Measurements from ENCODE around the gene CIAO2B. TPM values are rescaled to one million over a fixed set of nuclear protein-coding genes. Genes with fewer than 3 reads are reported as not detected.
"Not testable (repeated sequence)": the region's sequence is repeated elsewhere in the genome, so short reads cannot be mapped to it uniquely, and the experiment has no call there.

Gene CIAO2B
- total and polyA plus RNA-seq, 3 donors from 2014 or later, result 113 to 179 (median 145) TPM

- no peak for TF ChIP-seq POLR2A (IDR thresholded peaks at IDR 0.05)
- no peak for TF ChIP-seq CTCF (IDR thresholded peaks at IDR 0.05)
- WGBS, 2 donors, result 14 to 30% methylated on average over 24 to 36 of the region's 44 CpGs
- intact Hi-C loops (cut with DNase I; ENCODE audit: low total_unique reads), result no loop called here
- Histone ChIP-seq H3K4me3 (peak within 1 kb of the TSS; percentile 72 to 99), H3K27me3 (no peaks in the 10 kb centered on the region), H3K36me3 (ENCODE audit: low read depth, missing control alignments) (no peaks in the 10 kb centered on the region), H3K4me1 (peaks cover 27% of the 10 kb centered on the region), H3K27ac (peak within 1 kb of the TSS; percentile 82 to 89), H3K9me3 (no peaks in the 10 kb centered on the region)
- peak; percentile 50 for DNase-seq
Observed at GRCh38 chr16:66935314-66936011, 1.3 kb upstream of the CIAO2B start, which contains the start of gene CES2. CES2 (plus strand) TSS chr16:66935516; CDS start chr16:66935636, 120 bp downstream.

- DNase-seq; intact Hi-C loops (cut with DNase I; ENCODE audit: low total_unique reads); H3K36me3 ChIP-seq (ENCODE audit: low read depth, missing control alignments); H3K9me3 ChIP-seq; H3K27me3 ChIP-seq: not testable (repeated sequence)
- Histone ChIP-seq H3K4me3 (peak overlapping the region; percentile 72 to 99), H3K4me1 (peaks cover 27% of the 10 kb centered on the region), H3K27ac (peak overlapping the region; percentile 82 to 89)
- 0 to 1% methylated on average over 18 to 24 of the region's 24 CpGs for WGBS, 2 donors
Observed at GRCh38 chr16:66934839-66935313, 674 bp upstream of the CIAO2B start.

GRCh38 chr16:66933776-66934137 is 445 bp downstream of the CIAO2B start:
- WGBS, 2 donors, result 1% methylated on average over 12 of the region's 12 CpGs

GRCh38 chr16:66932076-66932475 is 2.1 kb downstream of the CIAO2B start:
- Histone ChIP-seq H3K27me3 (no peaks in the 10 kb centered on the region), H3K36me3 (ENCODE audit: low read depth, missing control alignments) (no peaks in the 10 kb centered on the region), H3K9me3 (no peaks in the 10 kb centered on the region), H3K27ac (no peak overlapping the region), H3K4me1 (peaks cover 27% of the 10 kb centered on the region), H3K4me3 (no peak overlapping the region)
- 70 to 88% methylated on average over 4 of the region's 4 CpGs for WGBS, 2 donors
- no peak for TF ChIP-seq POLR2A (IDR thresholded peaks at IDR 0.05)
- TF ChIP-seq CTCF (IDR thresholded peaks at IDR 0.05), result no peak
- intact Hi-C loops (cut with DNase I; ENCODE audit: low total_unique reads), result no loop called here
- no peak for DNase-seq

More at GRCh38 chr16:66933776-66934137, 445 bp downstream of the CIAO2B start:
- peaks cover 27% of the 10 kb centered on the region for H3K4me1 ChIP-seq
- intact Hi-C loops (cut with DNase I; ENCODE audit: low total_unique reads), result no loop called here
- no peaks in the 10 kb centered on the region for H3K27me3 ChIP-seq
- TF ChIP-seq POLR2A (IDR thresholded peaks at IDR 0.05) (no peak), CTCF (IDR thresholded peaks at IDR 0.05) (no peak)
- DNase-seq, result no peak
- H3K27ac ChIP-seq, result peak overlapping the region; percentile 82 to 89
- no peaks in the 10 kb centered on the region for H3K9me3 ChIP-seq
- no peaks in the 10 kb centered on the region for H3K36me3 ChIP-seq (ENCODE audit: low read depth, missing control alignments)
- H3K4me3 ChIP-seq, result peak overlapping the region; percentile 72 to 99

- Histone ChIP-seq H3K27me3 (no peaks in the 10 kb centered on the region), H3K27ac (no peak overlapping the region), H3K36me3 (ENCODE audit: low read depth, missing control alignments) (no peaks in the 10 kb centered on the region), H3K4me1 (peaks cover 25% of the 10 kb centered on the region), H3K9me3 (no peaks in the 10 kb centered on the region), H3K4me3 (no peak overlapping the region)
- WGBS, 2 donors, result 74 to 88% methylated on average over 2 of the region's 2 CpGs
- intact Hi-C loops (cut with DNase I; ENCODE audit: low total_unique reads), result no loop called here
- DNase-seq, result no peak
- TF ChIP-seq POLR2A (IDR thresholded peaks at IDR 0.05) (no peak), CTCF (IDR thresholded peaks at IDR 0.05) (no peak)
Observed at GRCh38 chr16:66931665-66932064, 2.5 kb downstream of the CIAO2B start.

All from testis (tissue), 3 donors.